GM19043 (cell line): ENCODE results near the gene WDR20.

Source experiments
- ATAC-seq: cut with Tn5 transposase; IDR thresholded peaks from one replicate; pipeline ENCODE4 v1.9.1; 2021; ENCODE audit warnings: low read depth; ENCODE audit not compliant: unreplicated experiment

The WDR20 gene

GRCh38 chr14:102215071-102215470 lies 75.4 kb downstream of the WDR20 start:
- no peak for ATAC-seq

- ATAC-seq, result no peak
These were observed 76.0 kb downstream of the WDR20 start for GRCh38 chr14:102215576-102216250.

- ATAC-seq, result no peak
These were observed 77.7 kb downstream of the WDR20 start for GRCh38 chr14:102217399-102217798.

GRCh38 chr14:102217987-102218421 lies 78.3 kb downstream of the WDR20 start:
- no peak for ATAC-seq

GRCh38 chr14:102218688-102219087 lies 79.0 kb downstream of the WDR20 start:
- ATAC-seq, result no peak

GRCh38 chr14:102219316-102219715 lies 79.6 kb downstream of the WDR20 start:
- no peak for ATAC-seq

GRCh38 chr14:102220031-102220430 lies 80.3 kb downstream of the WDR20 start:
- ATAC-seq, result peak; percentile 98

- ATAC-seq, result no peak
These were observed 81.3 kb downstream of the WDR20 start for GRCh38 chr14:102221026-102221425.

GRCh38 chr14:102222009-102222575 lies 82.4 kb downstream of the WDR20 start:
- ATAC-seq, result no peak

- ATAC-seq, result no peak
These were observed 83.1 kb downstream of the WDR20 start for GRCh38 chr14:102222751-102223150.

GRCh38 chr14:102223682-102224081 lies 84.0 kb downstream of the WDR20 start:
- ATAC-seq, result no peak

GRCh38 chr14:102225386-102225785 lies 85.7 kb downstream of the WDR20 start:
- ATAC-seq, result no peak

GRCh38 chr14:102225936-102226335 lies 86.2 kb downstream of the WDR20 start:
- ATAC-seq, result no peak

- ATAC-seq, result no peak
These were observed 86.8 kb downstream of the WDR20 start for GRCh38 chr14:102226356-102227125.

GRCh38 chr14:102227184-102227964 lies 87.7 kb downstream of the WDR20 start:
- no peak for ATAC-seq

GRCh38 chr14:102229071-102229738 lies 89.5 kb downstream of the WDR20 start:
- ATAC-seq, result no peak

GRCh38 chr14:102229739-102230092 lies 90.0 kb downstream of the WDR20 start:
- no peak for ATAC-seq

GRCh38 chr14:102230481-102231210 lies 90.9 kb downstream of the WDR20 start:
- ATAC-seq, result no peak

GRCh38 chr14:102231476-102232347 lies 92.0 kb downstream of the WDR20 start:
- no peak for ATAC-seq
